GM12873 (cell line): ENCODE data around the gene NACC1.

Experiments
- CTCF ChIP-seq: IDR thresholded peaks from 2 replicates; pipeline ENCODE4 v1.5.1; 2012; ENCODE audit warnings: low read depth, mild to moderate bottlenecking, moderate library complexity, low read length, control low read depth; ENCODE audit not compliant: insufficient read depth; ENCODE audit errors: missing control alignments

NACC1 gene

GRCh38 chr19:13172346-13173138 is 54.5 kb downstream of the NACC1 start:
- no peak for TF ChIP-seq CTCF

GRCh38 chr19:13173139-13173737 is 55.2 kb downstream of the NACC1 start:
- no peak for TF ChIP-seq CTCF

GRCh38 chr19:13176345-13176744 is 58.3 kb downstream of the NACC1 start:
- TF ChIP-seq CTCF = no peak

GRCh38 chr19:13181747-13182388 is 63.8 kb downstream of the NACC1 start:
- no peak for TF ChIP-seq CTCF

- no peak for TF ChIP-seq CTCF
These were observed 69.4 kb downstream of the NACC1 start for GRCh38 chr19:13187419-13187818.

- TF ChIP-seq CTCF = no peak
These were observed 71.5 kb downstream of the NACC1 start for GRCh38 chr19:13189600-13189999.
